Measurements from ENCODE around the gene CCDC74A. TPM values are rescaled to one million over a fixed set of nuclear protein-coding genes. Genes with fewer than 3 reads are reported as not detected.
"Not testable (repeated sequence)": the region's sequence is repeated elsewhere in the genome, so short reads cannot be mapped to it uniquely, and the experiment has no call there.

The CCDC74A gene
- polyA plus RNA-seq, 4 donors: 14.5 to 19.0 (median 15.8) TPM

DNA sequence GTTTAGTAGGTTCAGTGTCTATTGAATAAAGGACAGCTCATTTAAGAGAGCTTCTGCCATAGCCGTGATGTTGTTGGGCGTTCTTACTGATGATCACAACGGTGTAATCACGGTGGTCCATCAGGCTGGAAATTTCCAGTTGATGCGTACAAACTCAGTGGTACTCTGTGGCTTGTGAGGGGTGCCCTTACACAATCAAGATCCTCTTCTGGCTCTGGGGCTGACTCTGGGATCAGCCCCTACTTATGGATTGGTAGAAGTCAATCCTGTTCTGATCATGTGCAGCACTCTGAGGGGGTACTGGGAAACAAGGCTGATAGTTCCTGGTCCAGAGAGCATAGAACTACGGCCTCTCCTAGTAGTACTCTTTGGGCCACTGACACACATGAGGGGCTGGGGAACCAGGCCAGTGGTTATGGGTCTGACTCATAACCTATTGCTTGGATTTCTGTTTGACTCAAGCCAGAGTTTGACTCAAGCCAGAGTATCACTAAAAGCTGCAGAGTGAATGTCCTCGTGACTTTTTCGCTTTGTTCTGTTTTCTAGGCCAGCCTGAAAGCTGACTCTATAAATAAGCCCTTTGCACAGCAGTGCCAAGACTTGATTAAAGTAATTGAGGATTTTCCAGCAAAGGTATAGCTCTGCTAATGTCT, 29.2 kb upstream of the CCDC74A start:
- not testable (repeated sequence) for DNase-seq (ENCODE audit: low read depth in 4 of 4, low spot score in 3 of 4)

DNA sequence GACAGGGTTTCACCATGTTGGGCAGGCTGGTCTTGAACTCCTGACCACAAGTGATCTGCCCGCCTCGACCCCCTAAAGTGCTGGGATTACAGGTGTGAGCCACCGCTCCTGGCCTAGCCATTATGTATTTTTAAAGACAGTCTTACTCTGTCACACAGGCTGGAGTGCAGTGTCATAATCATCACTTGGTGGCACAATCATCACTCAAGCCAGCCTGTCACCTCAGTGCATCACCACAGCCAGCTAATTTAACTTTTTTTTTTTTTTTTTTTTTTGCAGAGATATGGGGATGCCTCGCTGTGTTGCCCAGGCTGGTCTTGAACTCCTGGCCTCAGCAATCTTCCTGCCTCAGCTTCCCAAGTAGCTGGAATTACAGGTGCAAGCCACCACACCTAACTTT, 24.1 kb upstream of the CCDC74A start:
- DNase-seq (ENCODE audit: low read depth in 4 of 4, low spot score in 3 of 4): not testable (repeated sequence)

DNA sequence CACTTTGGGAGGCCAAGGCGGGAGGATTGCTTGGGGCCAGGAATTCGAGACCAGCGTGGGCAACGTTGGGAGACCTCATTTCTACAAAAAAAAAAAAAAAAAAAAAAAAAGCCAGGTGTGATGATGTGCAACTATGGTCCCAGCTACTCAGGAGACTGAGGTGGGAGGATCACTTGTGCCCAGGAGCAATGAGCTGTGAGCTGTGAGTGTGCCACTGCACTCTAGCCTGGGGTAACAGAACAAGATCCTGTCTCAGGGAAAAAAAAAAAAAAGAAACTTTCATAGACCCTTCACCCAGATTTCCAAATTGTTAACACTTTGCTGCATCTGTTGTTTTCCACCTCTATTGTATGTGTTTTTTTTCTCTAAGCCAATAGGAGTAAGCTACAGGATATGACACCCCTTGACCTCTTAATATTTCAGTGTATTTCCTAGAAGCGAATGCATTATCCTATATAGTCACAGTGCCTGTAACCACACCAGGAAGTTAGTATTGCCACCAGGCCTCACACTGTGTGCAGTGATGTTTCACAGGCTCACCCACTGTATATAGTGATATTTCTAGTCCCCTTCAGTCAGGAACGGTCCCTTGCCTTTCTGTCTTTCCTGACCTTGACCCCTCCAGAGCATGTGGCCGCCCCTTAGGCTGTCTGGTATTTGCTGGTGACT, 23.5 kb upstream of the CCDC74A start:
- not testable (repeated sequence) for DNase-seq (ENCODE audit: low read depth in 4 of 4, low spot score in 3 of 4)

DNA sequence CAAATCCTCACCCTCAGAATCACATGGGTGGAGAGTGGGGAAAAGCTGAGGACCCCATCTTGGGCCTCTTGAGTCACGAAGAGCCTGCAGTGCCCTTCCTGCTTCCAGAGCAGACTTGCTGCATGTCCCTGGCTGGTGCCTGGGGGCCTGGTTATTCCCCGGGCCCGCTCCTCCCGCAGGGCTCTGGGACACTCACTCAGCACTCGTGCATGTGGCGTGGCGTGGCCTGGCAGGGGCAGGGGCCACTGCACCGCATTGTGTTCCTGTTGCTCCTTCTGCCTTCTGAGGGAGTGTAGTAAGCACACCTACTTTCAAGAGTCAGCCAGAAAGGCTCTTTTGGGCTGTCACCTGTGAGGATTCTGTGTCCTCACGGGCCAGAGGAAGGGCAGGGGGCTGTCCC, 18.1 kb upstream of the CCDC74A start:
- no peak for DNase-seq (ENCODE audit: low read depth in 4 of 4, low spot score in 3 of 4)

DNA sequence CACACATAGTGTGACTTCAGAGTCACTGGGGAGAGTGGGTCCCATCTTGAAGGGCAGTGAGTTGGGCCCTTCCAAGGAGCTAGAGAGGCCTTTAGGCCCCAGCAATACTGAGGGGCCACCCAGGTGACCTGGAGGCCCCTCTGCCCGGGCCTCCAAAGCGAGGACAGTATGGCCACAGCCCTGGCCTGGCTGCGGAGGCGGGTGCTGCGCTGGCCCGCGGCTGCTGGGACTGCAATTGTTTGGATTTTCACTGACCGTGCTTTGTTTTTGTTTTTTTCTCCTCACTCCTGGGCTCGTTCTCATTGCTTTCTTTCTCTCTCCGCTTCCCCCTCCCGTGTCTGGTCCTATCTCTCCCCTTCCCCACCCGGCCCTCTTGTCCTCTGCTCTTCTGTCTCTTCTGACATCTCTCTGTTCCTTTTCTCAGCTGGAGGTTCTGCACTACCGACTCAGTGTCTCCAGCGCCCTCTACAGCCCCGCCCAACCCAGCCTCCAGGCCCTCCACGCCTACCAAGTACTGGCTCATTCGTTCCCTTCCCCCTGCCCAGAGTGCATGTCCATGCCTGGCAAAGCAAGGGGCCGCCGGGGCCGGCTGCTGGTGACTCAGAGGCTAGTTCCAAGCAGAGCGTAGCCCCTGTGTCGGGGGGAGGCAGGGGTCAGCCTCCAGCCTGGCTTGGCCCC, 16.3 kb upstream of the CCDC74A start:
- not testable (repeated sequence) for DNase-seq (ENCODE audit: low read depth in 4 of 4, low spot score in 3 of 4)

GRCh38 chr2:131511969-131512870, 15.5 kb upstream of the CCDC74A start:
- DNase-seq (ENCODE audit: low read depth in 4 of 4, low spot score in 3 of 4): not testable (repeated sequence)

- DNase-seq (ENCODE audit: low read depth in 4 of 4, low spot score in 3 of 4): not testable (repeated sequence)
Observed at GRCh38 chr2:131514408-131515166, 13.1 kb upstream of the CCDC74A start.

DNA sequence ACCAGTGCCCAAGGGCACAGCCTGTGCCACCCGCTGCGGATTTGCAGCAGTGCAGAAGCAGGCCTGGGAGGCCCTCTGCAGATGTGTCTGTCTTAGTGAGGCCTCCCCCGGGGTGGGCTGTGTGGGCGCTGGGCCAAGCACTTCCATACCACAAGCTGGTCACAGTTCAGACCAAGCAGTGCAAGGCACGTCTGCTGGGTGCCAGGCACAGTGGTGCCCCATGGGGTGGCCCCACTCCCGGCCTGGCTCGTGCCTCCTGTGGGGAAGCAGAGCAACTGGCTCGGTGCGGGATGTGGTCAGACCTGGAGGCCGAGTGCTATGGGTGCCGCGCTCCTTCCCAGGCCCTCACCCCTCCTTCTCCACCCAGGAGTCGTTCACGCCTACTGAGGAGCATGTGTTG, 12.5 kb upstream of the CCDC74A start:
- not testable (repeated sequence) for DNase-seq (ENCODE audit: low read depth in 4 of 4, low spot score in 3 of 4)

GRCh38 chr2:131516011-131516410, 11.7 kb upstream of the CCDC74A start:
- no peak for DNase-seq (ENCODE audit: low read depth in 4 of 4, low spot score in 3 of 4)

DNA sequence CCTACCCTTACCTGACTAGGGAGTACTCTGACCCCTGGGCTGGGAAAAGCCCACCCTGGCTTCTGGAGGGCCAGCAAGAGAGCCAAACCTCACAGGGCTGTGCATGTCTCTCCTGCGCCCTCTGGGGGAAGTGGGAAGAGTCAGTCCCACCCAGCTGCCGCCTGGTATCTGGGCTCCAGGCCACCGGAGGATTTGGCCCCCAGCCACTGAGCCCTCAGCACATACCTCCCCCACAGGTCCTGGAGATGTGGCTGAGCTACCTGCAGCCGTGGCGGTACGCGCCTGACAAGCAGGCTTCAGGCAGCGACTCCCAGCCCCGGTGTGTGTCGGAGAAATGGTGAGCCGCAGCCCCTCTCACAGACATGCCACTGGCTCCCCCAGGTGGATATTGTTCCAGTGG, 11.1 kb upstream of the CCDC74A start:
- not testable (repeated sequence) for DNase-seq (ENCODE audit: low read depth in 4 of 4, low spot score in 3 of 4)

DNA sequence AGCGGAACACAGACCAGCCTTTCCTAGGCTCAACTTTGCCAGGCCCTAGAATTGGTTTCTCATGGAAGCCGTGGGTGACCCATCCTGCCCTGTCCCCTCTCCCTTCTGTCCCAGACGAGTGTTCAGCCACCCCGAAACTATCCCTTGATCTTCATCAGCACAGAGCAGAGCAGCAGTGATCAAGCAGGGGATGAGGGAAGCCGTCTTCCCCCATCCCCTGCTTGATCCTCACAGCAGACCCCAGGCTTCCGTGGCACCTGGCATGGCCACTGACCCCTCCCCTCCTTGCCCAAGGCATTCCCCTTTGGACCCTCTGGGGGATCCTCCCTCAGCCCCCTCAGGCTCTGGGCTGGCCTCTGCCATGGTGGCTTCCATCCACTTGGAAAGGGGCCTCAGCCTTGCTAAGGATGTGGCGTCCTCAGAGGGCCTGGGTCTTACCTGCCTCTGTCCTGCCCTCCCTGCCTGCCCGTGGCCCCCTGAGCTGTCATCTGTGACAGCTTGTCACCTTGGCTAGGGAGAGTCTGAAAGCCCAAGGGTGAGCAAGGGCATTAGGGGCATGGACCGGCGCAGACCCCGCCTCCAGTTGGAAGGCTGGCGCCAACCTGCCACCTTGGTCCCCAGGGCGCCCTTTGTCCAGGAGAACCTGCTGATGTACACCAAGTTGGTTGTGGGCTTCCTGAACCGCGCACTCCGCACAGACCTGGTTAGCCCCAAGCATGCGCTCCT, 10.4 kb upstream of the CCDC74A start:
- no peak for DNase-seq (ENCODE audit: low read depth in 4 of 4, low spot score in 3 of 4)

- not testable (repeated sequence) for DNase-seq (ENCODE audit: low read depth in 4 of 4, low spot score in 3 of 4)
Observed at GRCh38 chr2:131517856-131518255, 9.8 kb upstream of the CCDC74A start.

DNA sequence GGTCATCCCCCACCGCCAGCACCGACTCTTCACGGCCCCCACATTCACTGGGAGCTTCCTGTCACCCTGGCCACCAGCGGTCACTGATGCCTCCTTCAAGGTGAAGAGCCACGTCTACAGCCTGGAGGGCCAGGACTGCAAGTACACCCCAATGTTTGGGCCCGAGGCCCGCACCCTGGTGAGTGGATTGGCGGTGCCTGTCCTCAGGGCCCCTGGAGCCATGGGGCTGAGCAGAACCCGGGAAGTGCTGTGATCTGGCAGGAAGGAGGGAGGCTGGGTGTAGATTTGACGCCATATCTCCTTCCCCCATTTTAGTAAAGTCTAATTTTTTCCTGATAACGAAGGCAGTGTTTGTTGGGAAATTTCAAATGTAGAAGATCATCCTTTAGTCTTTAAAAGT, 9.2 kb upstream of the CCDC74A start:
- not testable (repeated sequence) for DNase-seq (ENCODE audit: low read depth in 4 of 4, low spot score in 3 of 4)

DNA sequence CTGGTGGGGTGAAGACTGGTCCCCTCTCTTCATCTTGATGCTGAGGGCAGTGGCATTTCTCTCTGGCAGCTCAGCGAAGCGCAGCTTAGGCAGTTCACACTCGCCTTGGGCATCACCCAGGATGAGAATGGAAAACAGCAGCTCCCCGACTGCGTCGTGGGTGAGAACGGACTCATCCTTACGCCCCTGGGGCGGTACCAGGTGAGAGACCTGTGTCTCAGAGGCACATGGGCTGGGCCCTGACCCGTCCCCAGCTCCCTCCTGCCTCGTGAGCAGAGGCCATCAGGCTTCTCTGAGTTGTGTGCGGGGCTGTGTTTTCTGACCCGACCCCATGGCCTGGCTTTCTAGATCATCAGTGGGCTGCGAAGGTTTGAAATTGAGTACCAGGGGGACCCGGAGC, 8.2 kb upstream of the CCDC74A start:
- no peak for DNase-seq (ENCODE audit: low read depth in 4 of 4, low spot score in 3 of 4)

DNA sequence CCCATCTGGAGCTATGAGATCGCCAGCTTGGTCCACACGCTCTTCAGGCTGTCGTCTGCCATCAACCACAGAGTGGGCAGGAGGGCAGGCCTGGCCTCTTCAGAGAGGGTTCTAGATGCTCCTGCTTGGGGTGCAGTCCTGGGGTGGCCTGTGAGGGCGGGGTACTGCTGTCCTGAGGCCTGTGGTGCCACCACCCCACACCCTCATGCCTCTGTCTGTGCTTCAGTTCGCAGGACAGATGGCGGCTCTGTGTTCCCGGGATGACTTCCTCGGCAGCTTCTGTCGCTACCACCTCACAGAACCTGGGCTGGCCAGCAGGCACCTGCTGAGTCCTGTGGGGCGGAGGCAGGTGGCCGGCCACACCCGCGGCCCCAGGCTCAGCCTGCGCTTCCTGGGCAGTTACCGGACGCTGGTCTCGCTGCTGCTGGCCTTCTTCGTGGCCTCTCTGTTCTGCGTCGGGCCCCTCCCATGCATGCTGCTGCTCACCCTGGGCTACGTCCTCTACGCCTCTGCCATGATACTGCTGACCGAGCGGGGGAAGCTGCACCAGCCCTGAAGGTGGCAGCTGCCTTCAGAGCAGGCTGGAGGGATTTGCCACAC, 7.7 kb upstream of the CCDC74A start:
- not testable (repeated sequence) for DNase-seq (ENCODE audit: low read depth in 4 of 4, low spot score in 3 of 4)

DNA sequence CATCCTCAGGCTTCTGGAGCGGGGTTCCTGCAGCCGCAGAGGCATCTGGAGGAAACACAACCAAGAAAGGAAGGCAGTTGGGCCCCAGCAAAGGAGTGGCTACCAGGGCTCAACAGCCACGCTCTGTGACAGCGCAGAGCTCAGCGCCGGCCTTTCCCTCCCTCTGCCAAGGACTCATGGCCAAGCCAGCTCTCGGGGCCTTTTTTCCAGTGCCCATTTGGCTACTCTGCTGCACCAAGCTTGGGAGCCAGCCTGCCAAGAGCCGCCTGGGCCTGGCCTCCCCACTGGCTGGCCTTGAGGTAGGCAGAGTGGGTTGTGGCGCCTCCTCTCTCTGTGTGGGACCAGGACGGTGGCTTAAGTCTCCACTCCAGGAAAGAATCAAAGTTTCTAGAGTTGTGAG, 7.2 kb upstream of the CCDC74A start:
- no peak for DNase-seq (ENCODE audit: low read depth in 4 of 4, low spot score in 3 of 4)

DNA sequence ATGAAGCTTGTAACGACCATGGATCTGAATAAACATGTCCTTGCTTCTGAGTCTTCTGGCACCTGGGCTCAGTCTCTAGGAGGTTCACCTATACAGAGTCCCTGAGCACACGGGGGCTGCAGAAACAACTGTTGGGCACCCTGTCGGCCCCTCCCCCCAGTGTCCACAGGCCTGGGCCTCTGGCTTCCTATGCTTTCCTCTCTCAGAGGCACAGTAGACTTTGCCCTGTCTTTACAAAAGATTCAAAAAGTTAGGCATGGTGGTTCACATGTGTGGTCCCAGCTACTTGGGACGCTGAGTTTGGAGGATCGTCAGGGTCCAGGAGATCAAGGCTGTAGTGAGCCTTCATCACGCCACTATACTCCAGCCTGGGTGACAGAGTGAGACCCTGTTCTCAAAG, 6.2 kb upstream of the CCDC74A start:
- not testable (repeated sequence) for DNase-seq (ENCODE audit: low read depth in 4 of 4, low spot score in 3 of 4)

DNA sequence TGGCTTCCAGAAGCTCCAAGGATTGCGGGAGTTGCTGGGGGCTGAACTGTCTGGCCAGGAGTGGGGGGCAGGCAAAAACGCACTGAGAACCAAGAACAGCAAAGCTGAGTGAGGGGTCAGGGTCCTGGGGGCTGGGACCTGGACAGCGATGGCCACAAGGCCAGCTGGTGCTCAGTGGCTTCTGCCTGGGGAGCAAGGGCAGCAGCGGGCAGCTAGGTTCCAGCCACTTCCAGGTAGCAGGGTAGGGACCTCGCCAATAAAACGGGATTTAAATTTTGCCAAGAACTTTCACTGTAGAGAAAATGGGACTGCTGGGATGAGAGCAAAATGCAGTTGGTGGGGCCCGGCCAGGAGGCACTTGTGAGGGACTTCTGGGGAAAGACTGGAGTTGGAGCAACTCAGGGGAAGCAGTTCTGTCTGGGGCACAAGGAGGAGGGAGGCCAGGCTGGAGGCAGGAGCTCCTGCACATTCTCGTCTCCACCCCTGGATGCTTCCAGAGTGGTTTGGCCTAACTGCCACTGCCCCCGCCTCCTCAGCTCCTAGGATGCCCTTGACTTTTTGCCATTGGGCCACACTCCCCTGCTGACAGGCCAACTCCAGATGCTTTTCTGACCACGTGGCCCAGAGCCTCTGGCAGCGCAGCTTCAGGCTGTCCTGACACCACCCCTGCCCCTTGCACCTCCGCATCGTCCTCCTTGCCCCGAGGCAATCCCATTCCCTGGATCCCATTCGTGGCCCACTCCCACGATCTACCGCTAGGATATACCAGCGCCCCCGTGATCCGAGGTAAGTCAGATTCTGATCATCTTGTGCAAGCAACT, 5.5 kb upstream of the CCDC74A start:
- no peak for DNase-seq (ENCODE audit: low read depth in 4 of 4, low spot score in 3 of 4)

Measured in right renal pelvis (tissue), 4 donors.